SU-DHL-6 (cell line): ENCODE data around the gene TBC1D5.

Experiments used
- H2AFZ ChIP-seq: fragments of 200-600 bp; sonication (generic); 2 replicates; pipeline ENCODE4 v1.6.1; 2014; ENCODE audit warnings: low read depth, mild to moderate bottlenecking, moderate library complexity, mixed read lengths, antibody characterized with exemption, low read length; ENCODE audit not compliant: severe bottlenecking
- H3F3A ChIP-seq: fragments of 200-600 bp; shearing (Covaris generic); 2 replicates; pipeline ENCODE4 v1.6.0; 2016; ENCODE audit warnings: antibody characterized with exemption, mild to moderate bottlenecking; ENCODE audit not compliant: insufficient read depth
- H3K27ac ChIP-seq: fragments of 200-600 bp; sonication (generic); 2 replicates; pipeline ENCODE4 v1.5.1; 2016; ENCODE audit warnings: low read depth, mild to moderate bottlenecking, low read length, moderate library complexity, mixed read lengths
- H3K27me3 ChIP-seq: fragments of 200-600 bp; sonication (generic), shearing (Covaris generic); 2 replicates; pipeline ENCODE4 v1.6.0; 2014; ENCODE audit warnings: mild to moderate bottlenecking, low read length
- H3K36me3 ChIP-seq: fragments of 200-600 bp; sonication (generic); 2 replicates; pipeline ENCODE4 v1.6.1; 2014; ENCODE audit warnings: mild to moderate bottlenecking, low read length, mixed read lengths
- H3K4me2 ChIP-seq: fragments of 300-600, 200-600 bp; shearing (Covaris generic), sonication (generic); 2 replicates; pipeline ENCODE4 v1.6.0; 2014; ENCODE audit warnings: low read length, low read depth, mild to moderate bottlenecking; ENCODE audit not compliant: poor library complexity, severe bottlenecking
- H3K4me3 ChIP-seq: fragments of 200-600 bp; sonication (generic); 2 replicates; pipeline ENCODE4 v1.5.1; 2014; ENCODE audit warnings: antibody characterized with exemption, low read length, mild to moderate bottlenecking, mixed read lengths; ENCODE audit not compliant: insufficient read depth, poor library complexity, severe bottlenecking
- H3K79me2 ChIP-seq: fragments of 200-600 bp; sonication (generic); 2 replicates; pipeline ENCODE4 v1.6.1; 2014; ENCODE audit warnings: mild to moderate bottlenecking, low read length, moderate library complexity; ENCODE audit not compliant: insufficient read depth
- H3K9ac ChIP-seq: fragments of 200-600 bp; sonication (generic); 2 replicates; pipeline ENCODE4 v1.7.0; 2014; ENCODE audit warnings: mild to moderate bottlenecking, low read length
- H3K9me2 ChIP-seq: fragments of 200-600 bp; sonication (generic); replicated peaks from 2 replicates; pipeline ENCODE4 v1.6.1; 2014; ENCODE audit warnings: low read length; ENCODE audit not compliant: insufficient read depth
- H3K9me3 ChIP-seq: fragments of 200-600 bp; sonication (generic); 2 replicates; pipeline ENCODE4 v1.6.1; 2014; ENCODE audit warnings: low read length, mixed read lengths; ENCODE audit not compliant: insufficient read depth
- H4K20me1 ChIP-seq: fragments of 200-600 bp; sonication (generic); 2 replicates; pipeline ENCODE4 v1.6.1; 2014; ENCODE audit warnings: low read depth, mild to moderate bottlenecking, antibody characterized with exemption, low read length, moderate library complexity, mixed read lengths
- EZH2phosphoT487 ChIP-seq: fragments of 200-600 bp; sonication (generic), shearing (Covaris generic); conservative IDR thresholded peaks from 2 replicates; pipeline ENCODE4 v1.6.1; 2018; ENCODE audit warnings: mild to moderate bottlenecking, antibody characterized with exemption, low read length, moderate library complexity, mixed read lengths
- TF ChIP-seq, protein P1 (sequence below): fragments of 200-600 bp; sonication (generic); IDR thresholded peaks from one replicate; pipeline ENCODE4 v1.5.1; 2017; ENCODE audit warnings: antibody characterized with exemption, mild to moderate bottlenecking, low read length, moderate library complexity; ENCODE audit not compliant: insufficient read depth, poor library complexity, severe bottlenecking

The TBC1D5 gene

DNA sequence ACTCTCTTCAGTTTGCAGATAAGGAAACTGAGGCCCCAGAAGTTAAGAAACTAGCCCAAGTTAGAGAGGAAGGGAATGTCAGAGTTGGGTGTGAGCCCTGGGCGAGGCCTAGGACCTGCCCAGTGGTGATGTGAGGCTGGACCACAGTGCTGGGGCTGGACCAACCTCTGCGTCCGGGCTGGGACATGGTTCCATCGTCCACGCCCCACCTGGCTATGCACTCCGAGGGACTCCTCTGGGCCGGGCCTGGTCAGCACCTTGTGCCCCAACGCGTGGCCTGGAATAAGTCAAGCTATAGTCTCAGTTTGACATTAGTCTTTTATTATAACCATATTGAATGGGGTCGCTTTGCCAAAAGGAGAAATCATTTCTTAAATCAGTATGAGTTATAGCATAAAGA is 585.6 kb downstream of the TBC1D5 start:
- Histone ChIP-seq H3K36me3 (no peaks in the 10 kb centered on the region), H3K27ac (no peak overlapping the region), H4K20me1 (no peaks in the 10 kb centered on the region), H3K9ac (no peak overlapping the region), H3K9me3 (no peaks in the 10 kb centered on the region), H3K9me2 (no peaks in the 10 kb centered on the region), H2AFZ (no peak overlapping the region), H3K79me2 (no peaks in the 10 kb centered on the region), H3K4me2 (no peak overlapping the region), H3K27me3 (no peaks in the 10 kb centered on the region), H3K4me3 (no peak overlapping the region), H3F3A (no peaks in the 10 kb centered on the region)
- no peak for TF ChIP-seq EZH2phosphoT487
- TF ChIP-seq, protein P1, sequence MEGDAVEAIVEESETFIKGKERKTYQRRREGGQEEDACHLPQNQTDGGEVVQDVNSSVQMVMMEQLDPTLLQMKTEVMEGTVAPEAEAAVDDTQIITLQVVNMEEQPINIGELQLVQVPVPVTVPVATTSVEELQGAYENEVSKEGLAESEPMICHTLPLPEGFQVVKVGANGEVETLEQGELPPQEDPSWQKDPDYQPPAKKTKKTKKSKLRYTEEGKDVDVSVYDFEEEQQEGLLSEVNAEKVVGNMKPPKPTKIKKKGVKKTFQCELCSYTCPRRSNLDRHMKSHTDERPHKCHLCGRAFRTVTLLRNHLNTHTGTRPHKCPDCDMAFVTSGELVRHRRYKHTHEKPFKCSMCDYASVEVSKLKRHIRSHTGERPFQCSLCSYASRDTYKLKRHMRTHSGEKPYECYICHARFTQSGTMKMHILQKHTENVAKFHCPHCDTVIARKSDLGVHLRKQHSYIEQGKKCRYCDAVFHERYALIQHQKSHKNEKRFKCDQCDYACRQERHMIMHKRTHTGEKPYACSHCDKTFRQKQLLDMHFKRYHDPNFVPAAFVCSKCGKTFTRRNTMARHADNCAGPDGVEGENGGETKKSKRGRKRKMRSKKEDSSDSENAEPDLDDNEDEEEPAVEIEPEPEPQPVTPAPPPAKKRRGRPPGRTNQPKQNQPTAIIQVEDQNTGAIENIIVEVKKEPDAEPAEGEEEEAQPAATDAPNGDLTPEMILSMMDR, result no peak

DNA sequence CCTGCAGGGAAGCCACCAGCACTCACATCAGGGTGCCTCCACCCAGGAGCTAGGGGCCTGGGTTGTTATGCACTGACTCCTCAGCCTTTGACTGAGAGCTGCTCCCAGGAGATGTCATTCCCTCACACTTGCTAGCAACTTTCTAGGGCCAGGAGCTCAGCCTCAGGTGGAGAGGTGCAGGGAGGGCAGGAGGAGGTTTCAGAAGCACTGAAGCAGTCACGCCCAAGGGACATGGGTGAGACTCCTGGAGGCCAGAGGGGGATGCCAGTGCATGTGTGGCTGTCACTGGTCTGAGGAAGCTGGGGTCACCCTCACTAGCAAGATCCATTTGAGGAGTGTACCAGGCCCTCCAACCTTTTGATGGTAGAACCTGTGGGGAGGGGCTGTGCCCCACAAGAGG is 586.5 kb downstream of the TBC1D5 start:
- no peaks in the 10 kb centered on the region for H3K36me3 ChIP-seq
- no peaks in the 10 kb centered on the region for H3F3A ChIP-seq
- no peaks in the 10 kb centered on the region for H3K27me3 ChIP-seq
- H3K27ac ChIP-seq, result no peak overlapping the region
- H3K4me3 ChIP-seq, result no peak overlapping the region
- no peaks in the 10 kb centered on the region for H3K79me2 ChIP-seq
- no peak overlapping the region for H2AFZ ChIP-seq
- no peak overlapping the region for H3K4me2 ChIP-seq
- H4K20me1 ChIP-seq, result no peaks in the 10 kb centered on the region
- no peaks in the 10 kb centered on the region for H3K9me2 ChIP-seq
- no peak for TF ChIP-seq EZH2phosphoT487
- TF ChIP-seq, protein P1, result no peak
- H3K9me3 ChIP-seq, result no peaks in the 10 kb centered on the region
- H3K9ac ChIP-seq, result no peak overlapping the region

DNA sequence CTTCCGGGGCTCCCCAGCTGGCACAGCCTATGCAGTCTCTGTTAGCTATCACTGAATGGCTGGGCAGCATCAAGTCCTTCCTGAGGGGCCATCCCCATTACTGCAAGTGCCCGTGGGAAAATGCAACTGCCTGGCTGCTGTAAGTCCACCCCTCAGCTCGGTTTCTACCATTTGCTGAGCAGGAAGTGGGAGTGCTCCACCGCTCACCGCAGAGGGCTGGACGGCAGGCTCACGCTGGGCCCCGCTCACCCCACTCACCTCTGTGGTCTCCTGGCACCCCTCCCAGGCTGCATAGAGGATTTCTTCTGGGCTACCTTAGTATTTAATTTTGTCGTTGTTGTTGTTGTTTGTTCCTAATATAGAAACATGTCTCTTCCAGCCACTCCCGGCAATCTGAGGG is 587.5 kb downstream of the TBC1D5 start:
- Histone ChIP-seq H2AFZ (no peak overlapping the region), H3K27ac (no peak overlapping the region), H3K79me2 (no peaks in the 10 kb centered on the region), H3F3A (no peaks in the 10 kb centered on the region), H3K36me3 (no peaks in the 10 kb centered on the region), H3K9ac (no peak overlapping the region), H3K4me3 (no peak overlapping the region), H4K20me1 (no peaks in the 10 kb centered on the region), H3K9me3 (no peaks in the 10 kb centered on the region), H3K27me3 (no peaks in the 10 kb centered on the region), H3K9me2 (no peaks in the 10 kb centered on the region), H3K4me2 (no peak overlapping the region)
- TF ChIP-seq, protein P1, result no peak
- no peak for TF ChIP-seq EZH2phosphoT487
